HuH-7 (cell line): ENCODE measurements around the gene SHKBP1.
A peak's percentile ranks its signal among the peaks of the same experiment; 100 is the strongest.
"Not testable (repeated sequence)": the region's sequence is repeated elsewhere in the genome, so short reads cannot be mapped to it uniquely, and the experiment has no call there.

ENCODE experiments used
- DNase-seq: peaks from one replicate; pipeline ENCODE4 v3.0.0; 2011; ENCODE audit warnings: low spot score

The SHKBP1 gene

DNA sequence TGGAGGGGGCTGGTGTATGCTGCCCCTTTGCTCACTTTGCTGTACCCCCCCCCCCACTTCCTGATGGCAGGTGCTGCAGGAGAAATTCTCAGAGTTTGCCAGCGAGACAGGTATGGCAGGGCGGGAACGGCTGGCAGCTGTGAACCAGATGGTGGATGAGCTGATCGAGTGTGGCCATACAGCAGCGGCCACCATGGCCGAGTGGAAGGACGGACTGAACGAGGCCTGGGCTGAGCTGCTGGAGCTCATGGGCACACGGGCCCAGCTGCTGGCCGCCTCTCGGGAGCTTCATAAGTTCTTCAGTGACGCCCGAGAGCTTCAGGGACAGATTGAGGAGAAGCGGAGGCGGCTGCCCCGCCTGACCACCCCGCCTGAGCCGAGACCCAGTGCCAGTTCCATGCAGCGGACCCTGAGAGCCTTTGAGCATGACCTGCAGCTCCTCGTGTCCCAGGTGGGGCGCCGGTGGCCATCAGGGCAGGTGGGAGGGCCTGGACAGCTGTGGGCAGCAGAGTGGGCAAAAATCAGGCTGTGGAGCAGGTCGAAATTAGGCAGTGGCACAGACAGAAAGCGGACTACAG, 19.6 kb upstream of the SHKBP1 start:
- no peak for DNase-seq

DNA sequence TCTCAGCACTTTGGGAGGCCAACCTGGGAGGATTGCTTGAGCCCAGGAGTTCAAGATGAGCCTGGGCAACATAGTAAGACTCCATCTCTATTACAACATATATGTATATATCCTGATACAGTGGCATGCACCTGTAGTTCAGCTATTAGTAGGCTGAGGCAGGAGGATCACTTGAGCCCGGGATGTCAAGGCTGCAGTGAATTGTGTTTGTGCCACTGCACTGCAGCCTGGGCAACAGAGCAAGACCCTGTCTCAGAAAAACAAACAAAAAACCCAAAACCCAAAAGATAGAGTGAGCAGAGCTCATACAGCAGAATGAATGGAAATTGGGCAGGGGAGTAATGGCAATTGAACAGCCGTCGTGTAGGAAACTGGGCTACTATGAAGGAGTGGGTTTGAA, 17.3 kb upstream of the SHKBP1 start:
- DNase-seq, result no peak

- DNase-seq, result no peak
These were observed 16.6 kb upstream of the SHKBP1 start for GRCh38 chr19:40560092-40560507.

DNA sequence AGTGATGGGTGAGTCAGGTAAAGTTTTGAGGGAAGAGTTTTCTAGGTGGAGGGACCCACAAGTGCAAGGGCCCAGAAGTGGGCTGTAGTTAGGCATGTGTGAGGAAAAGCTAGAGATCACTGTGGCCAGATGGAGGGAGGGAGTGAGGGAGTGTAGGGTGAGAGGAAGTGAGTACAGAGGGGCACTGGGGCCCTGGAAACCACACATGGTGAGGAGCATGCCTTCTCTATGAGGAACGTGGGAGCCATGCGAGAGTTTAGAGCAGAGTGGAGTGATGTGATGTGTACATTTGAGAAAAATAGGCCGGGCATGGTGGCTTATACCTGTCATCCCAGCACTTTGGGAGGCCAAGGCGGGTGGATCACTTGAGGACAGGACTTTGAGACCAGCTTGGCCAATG, 14.7 kb upstream of the SHKBP1 start:
- no peak for DNase-seq

DNA sequence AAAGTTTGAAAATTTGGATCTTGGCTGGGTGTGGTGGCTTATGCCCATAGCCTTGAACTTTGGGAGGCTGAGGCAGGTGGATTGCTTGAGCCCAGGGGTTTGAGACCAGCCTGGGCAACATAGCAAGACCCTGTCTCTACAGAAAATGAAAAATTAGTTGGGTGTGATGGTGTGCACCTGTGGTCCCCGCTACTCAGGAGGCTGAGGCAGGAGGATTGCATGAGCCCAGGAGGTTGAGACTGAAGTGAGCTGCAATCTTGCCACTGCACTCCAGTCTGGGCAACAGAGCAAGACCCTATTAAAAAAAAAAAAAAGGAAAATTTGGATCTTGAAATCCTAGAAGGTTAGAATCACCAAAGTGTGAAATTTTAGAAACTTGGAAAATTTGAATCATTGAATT, 12.1 kb upstream of the SHKBP1 start:
- not testable (repeated sequence) for DNase-seq

- no peak for DNase-seq
These were observed 11.3 kb upstream of the SHKBP1 start for GRCh38 chr19:40565355-40565754.

- no peak for DNase-seq
These were observed 10.7 kb upstream of the SHKBP1 start for GRCh38 chr19:40565910-40566495.

GRCh38 chr19:40567040-40567749, 9.5 kb upstream of the SHKBP1 start:
- no peak for DNase-seq

DNA sequence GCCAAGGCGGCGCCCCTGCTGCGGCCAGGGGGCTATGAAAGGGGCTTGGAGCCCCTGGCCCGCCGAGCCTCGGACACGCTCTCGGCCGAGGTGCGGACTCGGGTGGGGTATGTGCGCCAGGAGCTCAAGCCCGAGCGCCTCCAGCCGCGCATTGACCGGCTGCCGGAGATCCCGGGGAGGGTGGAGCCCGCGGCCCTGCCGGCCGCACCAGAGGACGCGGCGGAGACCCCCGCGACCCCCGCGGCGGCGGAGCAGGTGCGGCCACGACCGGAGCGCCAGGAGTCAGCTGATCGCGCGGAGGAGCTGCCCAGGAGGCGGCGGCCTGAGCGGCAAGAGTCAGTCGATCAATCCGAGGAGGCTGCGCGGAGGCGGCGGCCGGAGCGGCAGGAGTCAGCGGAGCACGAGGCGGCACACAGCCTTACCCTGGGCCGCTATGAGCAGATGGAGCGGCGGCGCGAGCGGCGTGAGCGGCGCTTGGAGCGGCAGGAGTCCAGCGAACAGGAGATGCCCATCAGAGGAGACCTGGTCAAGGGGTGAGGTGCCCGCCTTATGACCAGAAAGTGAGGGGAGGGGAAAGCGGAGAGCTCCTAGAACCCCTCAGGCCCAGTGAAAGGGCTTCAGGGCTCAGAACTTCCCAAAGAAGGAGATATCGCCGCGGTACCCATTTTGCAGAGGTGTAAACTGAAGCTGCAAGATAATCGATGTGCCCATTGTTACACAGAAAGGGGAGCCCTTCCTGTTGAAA, 8.8 kb upstream of the SHKBP1 start:
- DNase-seq, result no peak

DNA sequence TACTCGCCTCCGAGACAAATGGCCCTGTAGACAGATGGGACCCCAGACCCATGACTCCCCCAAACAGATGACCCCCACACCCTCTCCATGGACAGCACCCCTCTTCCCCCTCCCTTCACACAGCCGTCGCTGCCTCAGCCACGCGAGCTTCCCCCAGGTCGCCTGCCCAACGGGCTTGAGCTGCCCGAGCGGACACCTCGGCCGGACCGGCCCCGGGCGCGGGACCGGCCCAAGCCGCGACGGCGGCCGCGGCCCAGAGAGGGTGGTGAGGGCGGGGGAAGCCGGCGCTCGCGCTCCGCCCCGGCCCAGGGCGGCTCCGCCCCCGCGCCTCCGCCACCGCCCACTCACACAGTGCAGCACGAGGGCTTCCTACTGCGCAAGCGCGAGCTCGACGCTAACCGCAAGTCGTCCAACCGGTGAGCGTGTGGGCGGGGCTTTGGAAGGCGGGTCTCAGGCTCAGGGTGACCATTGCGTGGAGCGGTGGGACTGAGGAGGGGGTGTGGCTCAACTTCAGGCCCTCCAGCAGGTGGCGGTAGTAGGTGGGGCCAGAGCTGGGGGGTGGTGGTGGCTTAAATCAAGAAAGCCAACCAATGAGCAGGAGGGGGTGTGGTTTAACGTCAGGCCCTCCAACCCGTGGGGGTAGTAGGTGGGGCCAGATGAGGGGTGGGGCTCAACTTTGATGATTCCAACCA, 6.2 kb upstream of the SHKBP1 start:
- DNase-seq, result peak; percentile 99

- no peak for DNase-seq
These were observed 5.7 kb upstream of the SHKBP1 start for GRCh38 chr19:40571005-40571318.

- no peak for DNase-seq
These were observed 4.7 kb upstream of the SHKBP1 start for GRCh38 chr19:40571831-40572495.

- DNase-seq, result no peak
These were observed 1.3 kb upstream of the SHKBP1 start for GRCh38 chr19:40575326-40575725.

DNA sequence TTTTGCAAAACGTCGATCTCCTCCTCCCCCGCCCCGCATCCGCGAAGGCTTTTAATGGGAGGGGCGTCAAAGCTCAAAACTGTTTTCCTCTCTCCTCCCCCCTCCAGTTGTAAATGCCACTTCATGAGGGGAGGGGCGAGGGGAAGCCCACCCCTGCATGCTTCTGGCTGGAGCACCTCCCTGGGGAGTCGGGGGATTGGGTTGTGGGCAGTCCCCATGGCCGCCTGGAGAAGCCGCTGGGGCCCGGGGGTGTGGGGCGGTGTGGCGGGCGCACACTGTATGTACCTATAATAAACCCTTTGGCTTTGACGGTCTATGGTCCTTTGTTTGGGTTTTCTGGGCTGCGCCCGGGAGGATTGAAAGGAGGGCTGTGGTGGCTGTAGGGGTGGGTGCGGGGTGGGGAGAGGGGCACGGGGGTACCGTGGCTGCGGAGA, 505 bp upstream of the SHKBP1 start:
- DNase-seq, result no peak

DNA sequence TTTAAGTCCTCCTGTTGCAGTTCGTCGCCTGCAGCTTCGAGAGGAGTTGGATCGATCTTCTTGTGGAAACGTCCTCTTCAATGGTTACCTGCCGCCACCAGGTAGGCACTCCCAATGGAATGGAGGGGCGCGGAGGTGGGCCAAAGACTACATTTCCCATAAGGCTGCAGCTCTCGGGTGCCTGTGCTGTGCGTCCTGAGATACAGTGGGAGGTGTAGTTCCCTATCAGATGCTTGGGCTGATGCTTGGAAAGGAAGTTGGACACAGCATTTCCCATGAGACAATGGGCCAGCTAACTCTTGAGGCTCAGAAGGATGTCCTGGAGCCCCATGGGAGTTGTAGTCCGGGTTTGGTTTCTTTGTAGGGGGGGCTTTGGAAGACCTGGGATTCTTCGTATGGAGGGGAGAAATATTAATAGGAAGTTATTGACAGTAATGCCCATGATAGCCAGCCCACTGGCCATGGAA, 1.8 kb downstream of the SHKBP1 start:
- no peak for DNase-seq

DNA sequence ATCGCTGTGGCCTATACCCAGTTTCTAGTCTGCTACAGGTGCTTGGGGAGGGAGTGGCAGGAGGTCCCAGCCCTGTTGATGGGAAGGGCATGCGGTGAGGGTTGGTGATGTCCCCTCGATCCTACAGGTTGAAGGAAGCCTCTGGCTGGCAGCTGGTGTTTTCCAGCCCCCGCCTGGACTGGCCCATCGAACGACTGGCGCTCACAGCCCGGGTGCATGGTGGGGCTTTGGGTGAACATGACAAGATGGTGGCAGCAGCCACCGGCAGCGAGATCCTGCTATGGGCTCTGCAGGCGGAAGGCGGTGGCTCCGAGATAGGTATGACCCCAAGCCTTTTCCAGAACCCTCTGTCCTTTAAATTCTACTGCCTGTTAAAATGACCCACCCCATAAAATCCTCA, 3.9 kb downstream of the SHKBP1 start:
- no peak for DNase-seq

- no peak for DNase-seq
These were observed 4.9 kb downstream of the SHKBP1 start for GRCh38 chr19:40581531-40581930.

DNA sequence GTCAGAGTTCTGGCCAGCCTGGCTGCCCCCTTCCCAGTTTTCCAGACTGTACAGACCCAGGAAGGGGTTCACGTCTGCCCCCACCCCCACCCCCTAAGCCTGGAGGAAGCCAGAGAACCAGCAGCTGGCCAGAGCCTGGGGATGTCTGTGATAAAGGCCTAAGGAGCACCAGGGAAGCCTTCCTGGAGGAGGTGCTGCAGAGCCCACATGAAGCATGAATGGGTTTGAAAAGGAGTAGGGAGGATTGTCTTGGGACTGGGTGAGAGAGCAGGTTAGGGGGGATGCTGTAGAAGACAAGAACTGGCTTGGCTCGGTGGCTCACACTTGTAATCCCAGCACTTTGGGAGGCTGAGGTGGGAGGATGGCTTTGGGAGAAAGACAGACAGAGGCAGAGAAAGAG, 5.8 kb downstream of the SHKBP1 start:
- no peak for DNase-seq

DNA sequence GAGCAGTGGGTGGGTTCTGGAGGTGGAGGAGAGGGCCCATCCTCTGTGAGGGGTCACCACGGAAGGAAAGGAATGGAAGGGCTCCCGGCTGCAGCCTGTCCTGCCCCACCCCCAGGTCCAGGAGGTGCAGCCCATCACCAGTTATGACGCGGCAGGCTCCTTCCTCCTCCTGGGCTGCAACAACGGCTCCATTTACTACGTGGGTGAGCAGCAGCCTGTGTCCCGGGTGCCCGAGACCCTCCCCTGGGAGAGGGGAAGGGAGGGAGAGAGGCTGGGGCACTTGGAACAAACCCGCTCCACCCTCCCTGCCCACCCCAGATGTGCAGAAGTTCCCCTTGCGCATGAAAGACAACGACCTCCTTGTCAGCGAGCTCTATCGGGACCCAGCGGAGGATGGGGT, 6.6 kb downstream of the SHKBP1 start:
- DNase-seq, result no peak

DNA sequence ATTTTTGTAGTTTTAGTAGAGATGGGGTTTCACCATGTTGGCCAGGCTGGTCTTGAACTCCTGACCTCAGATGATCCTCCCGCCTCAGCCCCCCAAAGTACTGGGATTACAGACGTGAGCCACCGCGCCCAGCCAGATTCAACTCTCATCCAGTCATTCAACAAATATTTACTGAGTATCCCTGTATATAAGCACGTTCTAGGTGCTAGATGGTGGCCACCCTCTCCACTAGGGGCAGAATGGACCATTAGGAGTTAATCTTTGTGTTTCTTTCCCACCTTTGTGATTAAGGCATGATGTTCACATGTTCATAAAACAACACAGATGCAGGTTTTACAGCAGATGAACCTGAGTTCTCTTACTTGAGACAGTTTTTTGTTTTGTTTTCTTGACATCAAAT, 7.3 kb downstream of the SHKBP1 start:
- no peak for DNase-seq

DNA sequence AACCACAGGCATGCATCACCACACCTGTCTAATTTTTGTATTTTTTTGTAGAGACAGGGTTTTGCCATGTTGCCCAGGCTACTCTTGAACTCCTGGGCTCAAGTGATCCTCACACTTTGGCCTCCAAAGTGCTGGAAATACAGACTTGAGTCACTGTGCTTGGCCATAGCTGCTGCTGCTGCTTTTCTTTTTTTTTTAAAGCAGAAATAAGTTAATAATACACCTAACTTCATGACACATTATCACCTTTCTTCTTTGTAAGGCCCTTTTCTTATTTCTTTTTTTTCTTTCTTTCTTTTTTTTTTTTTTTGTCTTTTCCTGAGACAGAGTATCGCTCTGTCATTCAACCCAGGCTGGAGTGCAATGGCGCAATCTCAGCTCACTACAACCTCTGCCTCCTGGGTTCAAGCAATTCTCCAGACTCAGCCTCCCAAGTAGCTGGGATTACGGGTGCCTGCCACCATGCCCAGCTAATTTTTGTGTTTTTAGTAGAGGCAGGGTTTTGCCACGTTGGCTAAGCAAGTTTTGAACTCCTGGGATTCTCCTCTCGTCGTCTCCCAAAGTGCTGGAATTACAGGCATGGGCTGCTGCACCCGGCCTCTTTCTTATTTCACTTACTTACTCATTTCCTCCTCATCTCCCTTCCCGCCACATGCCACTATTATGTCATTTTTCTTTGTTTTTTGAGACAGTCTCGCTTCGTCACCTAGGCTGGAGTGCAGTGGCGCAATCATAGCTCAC, 8.7 kb downstream of the SHKBP1 start:
- no peak for DNase-seq
